NOMO-1 (cell line): Measurements from ENCODE around the gene OR14I1.

Experiments used
- DNase-seq, 2 experiments: peaks; one replicate each; lab custom pipeline; 2025; ENCODE audit not compliant: unreplicated experiment in 2 of 2; lab: John Stamatoyannopoulos, UW

OR14I1 gene

GRCh38 chr1:248702714-248703113 is at the start of gene OR14I1:
Gene OR14I1, minus strand, starts transcription at chr1:248702766.
- no peak for DNase-seq

- DNase-seq, result no peak
These were observed 49.1 kb upstream of the OR14I1 start for GRCh38 chr1:248751635-248752034.

GRCh38 chr1:248751142-248751541 is 48.6 kb upstream of the OR14I1 start:
- no peak for DNase-seq

GRCh38 chr1:248750496-248750895 is 47.9 kb upstream of the OR14I1 start:
- DNase-seq, result no peak

- DNase-seq, result no peak
These were observed 45.6 kb upstream of the OR14I1 start for GRCh38 chr1:248748211-248748610.

- no peak for DNase-seq
These were observed 38.3 kb upstream of the OR14I1 start for GRCh38 chr1:248740876-248741275.

- peak in 1 of 2 experiments; percentile 42 for DNase-seq
These were observed 37.1 kb upstream of the OR14I1 start for GRCh38 chr1:248739572-248740205.

GRCh38 chr1:248737457-248737856 is 34.9 kb upstream of the OR14I1 start:
- DNase-seq, result no peak

GRCh38 chr1:248736977-248737376 is 34.4 kb upstream of the OR14I1 start:
- DNase-seq, result no peak

GRCh38 chr1:248733566-248733965 is 31.0 kb upstream of the OR14I1 start:
- DNase-seq, result no peak

GRCh38 chr1:248730507-248731335 is 28.2 kb upstream of the OR14I1 start:
- DNase-seq, result no peak

- DNase-seq, result no peak
These were observed 11.7 kb upstream of the OR14I1 start for GRCh38 chr1:248714248-248714647.

GRCh38 chr1:248710305-248710900 is 7.8 kb upstream of the OR14I1 start:
- DNase-seq, result peak; percentile 69 to 92

- no peak for DNase-seq
These were observed 2.0 kb upstream of the OR14I1 start for GRCh38 chr1:248704606-248705005.

GRCh38 chr1:248703674-248704073 is 1.1 kb upstream of the OR14I1 start:
- no peak for DNase-seq

- no peak for DNase-seq
These were observed 3.5 kb downstream of the OR14I1 start for GRCh38 chr1:248699099-248699498.

GRCh38 chr1:248697907-248698306 is 4.7 kb downstream of the OR14I1 start:
- no peak for DNase-seq

- DNase-seq, result no peak
These were observed 5.8 kb downstream of the OR14I1 start for GRCh38 chr1:248696774-248697173.

GRCh38 chr1:248696261-248696660 is 6.3 kb downstream of the OR14I1 start:
- peak; percentile 30 to 55 for DNase-seq

GRCh38 chr1:248695451-248696132 is 7.0 kb downstream of the OR14I1 start:
- no peak for DNase-seq

- no peak for DNase-seq
These were observed 10.9 kb downstream of the OR14I1 start for GRCh38 chr1:248691567-248692155.
